ENCODE data around the gene ELAVL1. TPM values are rescaled to one million over a fixed set of nuclear protein-coding genes. Genes with fewer than 3 reads are reported as not detected.

The ELAVL1 gene
- polyA plus RNA-seq, 1 of the 3 experiments (the other 2 are of a cell fraction), result 49.6 TPM

- no peak overlapping the region for H3K9ac ChIP-seq
- H3K4me1 ChIP-seq (ENCODE audit: control insufficient read depth in 1 of 2, insufficient read depth in 2 of 2, low read depth in 1 of 2, low read length in 1 of 2), result peaks cover 0 to 6% of the 10 kb centered on the region in 2 experiments; a peak in 1 of 4 replicates
- TF ChIP-seq USF2 (IDR thresholded peaks at IDR 0.05; ENCODE audit: borderline replicate concordance, low read depth, low read length) (no peak), POLR2AphosphoS5 (IDR thresholded peaks at IDR 0.05; ENCODE audit: low read depth, low read length) (no peak), USF1 (IDR thresholded peaks at IDR 0.05; ENCODE audit: borderline replicate concordance, low read depth) (no peak), SIN3A (IDR thresholded peaks at IDR 0.05; ENCODE audit: borderline replicate concordance, low read depth, low read length) (no peak), ZBTB33 (IDR thresholded peaks at IDR 0.05; ENCODE audit: borderline replicate concordance, low read depth) (no peak), YY1 (IDR thresholded peaks at IDR 0.05; ENCODE audit: low read depth) (no peak), NFIC (IDR thresholded peaks at IDR 0.05; ENCODE audit: borderline replicate concordance) (no peak), RXRA (IDR thresholded peaks at IDR 0.05; ENCODE audit: borderline replicate concordance, low read depth) (no peak), CHD2 (IDR thresholded peaks at IDR 0.05; ENCODE audit: low read length, partially characterized antibody) (no peak), SMC3 (IDR thresholded peaks at IDR 0.05; ENCODE audit: low read depth, low read length) (no peak), ELF1 (IDR thresholded peaks at IDR 0.05) (no peak), TCF12 (IDR thresholded peaks at IDR 0.05) (no peak), TEAD4 (IDR thresholded peaks at IDR 0.05; ENCODE audit: borderline replicate concordance, insufficient read depth) (no peak)
- H3K4me3 ChIP-seq (ENCODE audit: low read depth in 2 of 2, low read length in 1 of 2), result no peak overlapping the region
- no peaks in the 10 kb centered on the region for H3F3A ChIP-seq (replicated peaks; ENCODE audit: insufficient read depth)
- no peaks in the 10 kb centered on the region for H3K9me2 ChIP-seq
- H3K4me2 ChIP-seq, result no peak overlapping the region
- peaks cover 15 to 18% of the 10 kb centered on the region in 2 experiments for H3K36me3 ChIP-seq (replicated peaks in 1 of 2; ENCODE audit: control insufficient read depth in 1 of 2, insufficient read depth in 2 of 2, low read length in 1 of 2)
- H2AFZ ChIP-seq (ENCODE audit: low read depth), result no peak overlapping the region
- DNase-seq, result no peak
- ChIA-PET CTCF (interaction anchor here (1.0 to 2.8 kb wide), 3 partner anchors 8 to 28 kb away, joined by 3 to 10 read pairs (median 4); no protein-coding TSS in a partner anchor), POLR2A (no interaction called here)
- H3K27ac ChIP-seq (ENCODE audit: low read depth in 2 of 2, low read length in 1 of 2), result no peak overlapping the region
- H3K9me3 ChIP-seq, result no peaks in the 10 kb centered on the region
- H3K79me2 ChIP-seq (ENCODE audit: insufficient read depth), result peaks cover 99% of the 10 kb centered on the region
- H4K20me1 ChIP-seq (ENCODE audit: insufficient read depth), result peaks cover 100% of the 10 kb centered on the region
- 98% methylated on average over 3 of the region's 3 CpGs for WGBS (ENCODE audit: low lambda C conversion rate)
- H3K27me3 ChIP-seq (ENCODE audit: insufficient read depth), result no peaks in the 10 kb centered on the region
Observed at GRCh38 chr19:7995810-7996158, 9.7 kb downstream of the ELAVL1 start.

Measured in SK-N-SH (cell line).